GM12872 (cell line): ENCODE data around the gene GOLGA8B.

Experiments
- TF ChIP-seq, protein P1 (sequence below): IDR thresholded peaks from 3 replicates; pipeline ENCODE4 v1.5.1; 2011; ENCODE audit warnings: low read depth, mild to moderate bottlenecking, low read length, moderate library complexity; ENCODE audit not compliant: insufficient read depth

Gene GOLGA8B

DNA sequence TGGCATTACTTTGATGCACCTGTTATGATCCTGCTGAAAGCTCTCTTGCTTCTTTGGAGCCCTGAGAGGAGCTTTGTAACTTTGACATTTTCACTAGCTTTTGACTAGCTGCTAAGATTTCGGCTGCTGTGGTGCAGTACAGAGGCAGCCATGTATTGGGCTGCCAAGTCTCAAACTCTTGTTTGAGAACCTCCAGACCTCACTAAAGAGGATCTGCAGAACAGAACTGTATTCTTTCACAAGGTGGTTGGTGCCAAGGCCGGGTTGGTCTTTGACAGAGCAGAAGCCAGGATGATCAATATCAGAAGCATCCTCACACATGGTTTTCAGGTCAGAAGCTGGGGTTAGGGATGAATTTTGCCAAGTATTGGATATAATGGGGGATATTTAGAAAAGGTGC lies 34.6 kb upstream of the GOLGA8B start:
- TF ChIP-seq, protein P1, sequence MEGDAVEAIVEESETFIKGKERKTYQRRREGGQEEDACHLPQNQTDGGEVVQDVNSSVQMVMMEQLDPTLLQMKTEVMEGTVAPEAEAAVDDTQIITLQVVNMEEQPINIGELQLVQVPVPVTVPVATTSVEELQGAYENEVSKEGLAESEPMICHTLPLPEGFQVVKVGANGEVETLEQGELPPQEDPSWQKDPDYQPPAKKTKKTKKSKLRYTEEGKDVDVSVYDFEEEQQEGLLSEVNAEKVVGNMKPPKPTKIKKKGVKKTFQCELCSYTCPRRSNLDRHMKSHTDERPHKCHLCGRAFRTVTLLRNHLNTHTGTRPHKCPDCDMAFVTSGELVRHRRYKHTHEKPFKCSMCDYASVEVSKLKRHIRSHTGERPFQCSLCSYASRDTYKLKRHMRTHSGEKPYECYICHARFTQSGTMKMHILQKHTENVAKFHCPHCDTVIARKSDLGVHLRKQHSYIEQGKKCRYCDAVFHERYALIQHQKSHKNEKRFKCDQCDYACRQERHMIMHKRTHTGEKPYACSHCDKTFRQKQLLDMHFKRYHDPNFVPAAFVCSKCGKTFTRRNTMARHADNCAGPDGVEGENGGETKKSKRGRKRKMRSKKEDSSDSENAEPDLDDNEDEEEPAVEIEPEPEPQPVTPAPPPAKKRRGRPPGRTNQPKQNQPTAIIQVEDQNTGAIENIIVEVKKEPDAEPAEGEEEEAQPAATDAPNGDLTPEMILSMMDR = no peak

DNA sequence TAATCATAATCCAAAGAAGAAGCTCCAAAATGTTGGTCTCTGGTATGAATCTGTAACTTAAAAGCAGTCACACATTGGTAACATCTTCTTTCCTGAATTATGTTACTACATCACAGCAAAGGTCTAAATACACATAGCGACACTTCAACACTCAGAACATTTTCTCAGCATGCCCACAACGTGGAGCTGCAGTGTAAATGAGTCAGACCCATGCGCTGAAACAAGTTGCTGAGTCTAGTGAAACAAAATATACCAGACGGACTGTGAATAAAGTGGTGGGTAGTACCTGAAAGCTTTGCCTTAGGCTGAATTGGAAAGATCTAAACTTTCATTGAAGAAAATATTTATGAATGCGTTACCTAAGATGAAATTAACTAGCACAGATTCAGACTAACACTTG lies 33.2 kb upstream of the GOLGA8B start:
- TF ChIP-seq, protein P1 = no peak

DNA sequence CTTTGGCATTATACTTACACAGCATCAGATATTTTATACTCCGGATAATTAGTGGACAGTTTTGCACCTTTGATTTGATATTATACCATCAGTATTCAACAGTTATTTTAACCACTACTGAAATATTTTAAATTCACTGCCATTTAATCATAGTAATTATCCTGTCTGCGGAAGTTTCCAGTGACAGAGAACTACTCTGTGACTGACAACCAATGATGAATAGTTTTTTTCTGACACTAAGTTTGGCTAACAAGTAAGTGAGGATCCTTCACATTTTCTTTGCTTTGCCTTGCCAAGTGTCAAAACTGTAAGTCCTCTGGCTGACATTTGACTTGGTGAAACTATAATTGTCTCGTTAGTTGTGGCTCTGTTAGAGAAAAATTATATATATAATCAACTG lies 30.5 kb upstream of the GOLGA8B start:
- TF ChIP-seq, protein P1 = no peak

DNA sequence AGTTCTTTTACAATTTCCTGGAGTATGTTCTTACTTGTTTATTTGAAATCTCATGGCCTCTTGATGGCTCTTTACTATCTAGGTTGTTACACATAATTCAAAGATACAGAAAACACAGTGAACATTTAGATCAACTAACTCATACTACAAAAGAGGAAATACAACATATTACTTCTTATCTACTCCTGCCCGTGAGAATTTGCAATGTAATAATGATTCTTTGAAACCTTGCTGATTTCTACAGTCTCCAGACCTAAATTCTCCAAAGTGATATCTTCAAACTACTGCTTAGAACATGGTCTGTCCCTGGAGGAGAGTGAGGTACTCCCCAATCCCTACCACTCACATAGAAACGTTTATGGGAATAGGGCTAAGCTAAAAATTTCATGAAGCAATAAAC lies 29.9 kb upstream of the GOLGA8B start:
- TF ChIP-seq, protein P1 = no peak

DNA sequence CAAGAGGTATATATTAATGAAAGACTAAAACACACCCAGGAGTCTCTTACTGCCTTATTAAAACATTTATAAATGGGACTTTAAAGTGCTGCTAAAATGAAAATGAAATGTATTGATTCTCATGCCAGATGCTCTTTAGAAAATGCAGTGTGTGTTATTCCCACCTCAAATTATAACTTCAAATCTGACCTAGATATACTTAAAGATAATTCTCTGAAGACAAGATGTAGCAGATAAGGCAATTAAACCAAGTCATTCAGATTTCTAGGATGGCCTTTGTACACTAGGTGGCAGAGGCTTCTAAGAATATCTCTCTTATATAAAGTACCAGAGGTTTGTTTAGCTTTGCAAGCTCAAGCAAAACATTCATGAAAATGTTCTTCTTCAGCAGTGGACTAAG lies 26.9 kb upstream of the GOLGA8B start:
- TF ChIP-seq, protein P1 = 0 out of 3 replicates have a peak, but pooled peaks have one; percentile 17

DNA sequence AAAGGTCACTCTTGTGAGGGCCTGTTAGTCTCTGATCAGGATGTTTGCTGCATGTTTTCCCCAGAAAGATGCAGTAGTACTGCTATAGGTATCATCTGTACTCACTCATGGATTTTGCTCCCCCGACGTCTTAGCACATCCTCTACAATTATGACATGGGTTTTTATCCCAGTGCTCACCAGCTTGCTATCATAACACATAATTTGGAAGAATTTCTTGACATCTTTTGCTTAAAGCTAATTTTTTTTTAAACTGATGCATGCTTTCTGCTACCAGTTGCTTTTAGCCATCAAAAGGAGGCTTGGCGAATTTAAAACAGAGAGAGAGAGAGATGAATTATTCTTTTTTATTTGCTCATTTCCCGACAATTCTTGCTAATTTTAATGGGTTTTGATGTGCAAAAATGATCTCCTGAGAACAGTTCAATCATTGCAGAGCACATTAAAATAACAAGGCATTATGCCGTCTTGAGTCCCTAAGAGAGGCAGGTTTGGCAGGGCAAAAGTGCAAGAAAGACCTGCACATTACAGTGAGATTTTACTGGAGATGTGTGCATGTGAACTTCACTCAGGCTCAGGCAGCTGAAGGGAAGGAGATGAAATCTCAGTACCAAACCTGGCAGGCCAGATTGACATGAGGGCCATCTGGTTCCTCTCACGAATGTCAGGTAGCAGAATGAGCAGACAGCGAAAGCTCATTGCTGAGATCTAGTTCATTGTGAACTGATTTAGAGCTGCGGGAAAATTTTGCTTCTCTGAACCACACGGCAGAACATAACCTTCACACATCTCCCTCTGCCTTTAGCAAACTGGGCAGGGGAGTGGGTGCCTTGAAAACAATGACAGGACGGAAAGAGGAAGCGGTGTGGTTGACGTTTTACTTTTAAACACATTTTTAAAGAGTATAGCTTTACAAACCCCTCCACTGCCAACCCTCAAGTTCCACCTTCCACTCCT lies 25.9 kb upstream of the GOLGA8B start:
- TF ChIP-seq, protein P1 = no peak

DNA sequence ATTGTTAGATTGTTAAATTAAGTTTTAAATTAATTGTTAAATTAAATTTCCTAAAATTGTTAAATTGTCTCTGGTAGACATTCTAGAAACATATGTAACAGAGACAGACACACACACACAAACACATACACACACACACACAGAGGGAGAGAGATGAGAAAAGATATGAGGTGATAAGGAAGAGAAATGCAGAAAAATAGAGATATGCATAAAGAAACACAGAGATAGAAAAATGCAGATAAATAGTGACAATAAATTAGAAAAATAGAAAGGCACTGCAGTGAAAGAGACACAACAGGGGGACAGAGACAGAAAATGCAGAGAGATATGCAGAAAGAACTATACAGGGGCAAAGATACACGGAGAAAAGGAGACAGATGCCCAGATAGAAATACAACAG lies 25.1 kb upstream of the GOLGA8B start:
- TF ChIP-seq, protein P1 = no peak
